ENCODE measurements around the gene KLHL13. TPM values are rescaled to one million over a fixed set of nuclear protein-coding genes. Genes with fewer than 3 reads are reported as not detected.

Gene KLHL13
- total RNA-seq, 1 experiment from 2014 or later: 4.2 TPM

- ATAC-seq: no peak
- no peak overlapping the region for H3K9ac ChIP-seq (ENCODE audit: low read length)
- CTCF ChIA-PET: no interaction called here
- H3K4me1 ChIP-seq (ENCODE audit: control insufficient read depth in 1 of 2, insufficient read depth in 2 of 2, low read length in 2 of 2): no peaks in the 10 kb centered on the region
- no peak overlapping the region for H2AFZ ChIP-seq (ENCODE audit: low read depth, low read length, poor library complexity, severe bottlenecking)
- no TSS peak for BruUV-seq (replicated peaks)
- RAD21 ChIA-PET (ENCODE audit: low non-redundant PET in 1 of 2, low total read pairs in 2 of 2, uncharacterized antibody in 2 of 2, unreplicated experiment in 2 of 2): no interaction called here
- H3K27me3 ChIP-seq (ENCODE audit: insufficient read depth, low read length): no peaks in the 10 kb centered on the region
- H3K4me3 ChIP-seq (replicated peaks in 1 of 2; ENCODE audit: low read depth in 1 of 2, low read length in 2 of 2): no peak overlapping the region
- H4K20me1 ChIP-seq (ENCODE audit: insufficient read depth): no peaks in the 10 kb centered on the region
- H3K4me2 ChIP-seq (ENCODE audit: low read length): no peak overlapping the region
- no peak for DNase-seq (ENCODE audit: low read depth, low spot score)
- no peaks in the 10 kb centered on the region for H3K9me3 ChIP-seq (ENCODE audit: control insufficient read depth in 1 of 2, insufficient read depth in 1 of 2, low read depth in 1 of 2, low read length in 2 of 2)
- TF ChIP-seq YY1 (IDR thresholded peaks at IDR 0.05; ENCODE audit: extremely low read depth, insufficient replicate concordance, low read depth, low read length): no peak
- no peak for TF ChIP-seq JUND (IDR thresholded peaks at IDR 0.05)
- TF ChIP-seq POLR2AphosphoS5 (IDR thresholded peaks at IDR 0.05; ENCODE audit: low read depth, low read length): no peak
- no peak for TF ChIP-seq RAD21 (IDR thresholded peaks at IDR 0.05; ENCODE audit: low read depth)
- TF ChIP-seq CBX3 (IDR thresholded peaks at IDR 0.05; ENCODE audit: low read depth): no peak
- TF ChIP-seq ZFX (IDR thresholded peaks at IDR 0.05): no peak
- no peak for TF ChIP-seq MAX (IDR thresholded peaks at IDR 0.05)
- no peak overlapping the region for H3K27ac ChIP-seq (ENCODE audit: low read depth, low read length)
- POLR2A ChIA-PET: no interaction called here
- H3K9me2 ChIP-seq (ENCODE audit: insufficient read depth): no peaks in the 10 kb centered on the region
- no peaks in the 10 kb centered on the region for H3K36me3 ChIP-seq (ENCODE audit: control insufficient read depth in 1 of 2, insufficient read depth in 2 of 2, low read length in 2 of 2)
- intact Hi-C loops (cut with micrococcal nuclease): no loop called here
- no peaks in the 10 kb centered on the region for H3K79me2 ChIP-seq (ENCODE audit: insufficient read depth, low read length)
These were observed 139.1 kb downstream of the KLHL13 start for GRCh38 chrX:117977526-117977925.

GRCh38 chrX:117973110-117973807 lies 143.4 kb downstream of the KLHL13 start:
- intact Hi-C loops (cut with micrococcal nuclease): no loop called here
- H3K79me2 ChIP-seq (ENCODE audit: insufficient read depth, low read length): no peaks in the 10 kb centered on the region
- POLR2A ChIA-PET: no interaction called here
- H3K27ac ChIP-seq (ENCODE audit: low read depth, low read length): no peak overlapping the region
- H3K4me3 ChIP-seq (replicated peaks in 1 of 2; ENCODE audit: low read depth in 1 of 2, low read length in 2 of 2): no peak overlapping the region
- no peaks in the 10 kb centered on the region for H3K27me3 ChIP-seq (ENCODE audit: insufficient read depth, low read length)
- no peaks in the 10 kb centered on the region for H3K4me1 ChIP-seq (ENCODE audit: control insufficient read depth in 1 of 2, insufficient read depth in 2 of 2, low read length in 2 of 2)
- BruUV-seq (replicated peaks): no TSS peak
- DNase-seq (ENCODE audit: low read depth, low spot score) (no peak), ATAC-seq (no peak)
- RAD21 ChIA-PET (ENCODE audit: low non-redundant PET in 1 of 2, low total read pairs in 2 of 2, uncharacterized antibody in 2 of 2, unreplicated experiment in 2 of 2): no interaction called here
- H3K9me2 ChIP-seq (ENCODE audit: insufficient read depth): no peaks in the 10 kb centered on the region
- TF ChIP-seq EZH2phosphoT487 (IDR thresholded peaks at IDR 0.05; ENCODE audit: borderline replicate concordance): no peak
- no peak for TF ChIP-seq ZBTB33 (IDR thresholded peaks at IDR 0.05; ENCODE audit: extremely low read depth, insufficient replicate concordance, low read length)
- TF ChIP-seq REST (IDR thresholded peaks at IDR 0.05; ENCODE audit: low read depth): no peak
- no peak for TF ChIP-seq CEBPB (IDR thresholded peaks at IDR 0.05; ENCODE audit: low read depth)
- no peak for TF ChIP-seq ZFX (IDR thresholded peaks at IDR 0.05)
- TF ChIP-seq CBX3 (IDR thresholded peaks at IDR 0.05; ENCODE audit: low read depth): no peak
- TF ChIP-seq ELF1 (IDR thresholded peaks at IDR 0.05; ENCODE audit: borderline replicate concordance, low read depth): no peak
- no peak for TF ChIP-seq TCF7L2 (IDR thresholded peaks at IDR 0.05; ENCODE audit: borderline replicate concordance, extremely low read depth, insufficient read depth, insufficient read length)
- TF ChIP-seq POLR2A (IDR thresholded peaks at IDR 0.05; ENCODE audit: borderline replicate concordance, extremely low read depth, insufficient read depth, insufficient read length): no peak
- TF ChIP-seq YY1 (IDR thresholded peaks at IDR 0.05; ENCODE audit: extremely low read depth, insufficient replicate concordance, low read depth, low read length): no peak
- TF ChIP-seq EGR1 (IDR thresholded peaks at IDR 0.05; ENCODE audit: low read depth): no peak
- no peak for TF ChIP-seq JUND (IDR thresholded peaks at IDR 0.05)
- H3K4me2 ChIP-seq (ENCODE audit: low read length): no peak overlapping the region
- CTCF ChIA-PET: no interaction called here
- no peak overlapping the region for H2AFZ ChIP-seq (ENCODE audit: low read depth, low read length, poor library complexity, severe bottlenecking)
- H3K9ac ChIP-seq (ENCODE audit: low read length): no peak overlapping the region
- no peaks in the 10 kb centered on the region for H3K9me3 ChIP-seq (ENCODE audit: control insufficient read depth in 1 of 2, insufficient read depth in 1 of 2, low read depth in 1 of 2, low read length in 2 of 2)
- no peaks in the 10 kb centered on the region for H4K20me1 ChIP-seq (ENCODE audit: insufficient read depth)
- H3K36me3 ChIP-seq (ENCODE audit: control insufficient read depth in 1 of 2, insufficient read depth in 2 of 2, low read length in 2 of 2): no peaks in the 10 kb centered on the region

Data from HCT116 (cell line).